Neural cell (in vitro differentiated cells): Measurements from ENCODE around the gene IRAK2. TPM values are rescaled to one million over a fixed set of nuclear protein-coding genes. Genes with fewer than 3 reads are reported as not detected.

Experiments used
- H2AFZ ChIP-seq: fragments of 200-600, 300-800 bp; sonication (generic), shearing (Covaris generic); 2 replicates; pipeline ENCODE4 v1.6.0; 2014; ENCODE audit warnings: low read depth, mild to moderate bottlenecking, antibody characterized with exemption, low read length, moderate library complexity
- H3F3A ChIP-seq: fragments of 200-600 bp; shearing (Covaris generic); 2 replicates; pipeline ENCODE4 v1.6.1; 2016; ENCODE audit warnings: mild to moderate bottlenecking, moderate library complexity, mixed read lengths, antibody characterized with exemption, low read length; ENCODE audit not compliant: insufficient read depth, poor library complexity, severe bottlenecking
- H3K27ac ChIP-seq: fragments of 200-600, 300-800 bp; sonication (generic), shearing (Covaris generic); 2 replicates; pipeline ENCODE4 v1.5.1; 2014; ENCODE audit warnings: mild to moderate bottlenecking, low read length, moderate library complexity
- H3K27me3 ChIP-seq: fragments of 300-800, 200-600 bp; sonication (generic), shearing (Covaris generic); 2 replicates; pipeline ENCODE4 v1.6.0; 2014; ENCODE audit warnings: mild to moderate bottlenecking, low read depth, low read length, moderate library complexity; ENCODE audit not compliant: insufficient read depth
- H3K36me3 ChIP-seq: fragments of 300-800, 200-600 bp; sonication (generic), shearing (Covaris generic); 2 replicates; pipeline ENCODE4 v1.5.1; 2014; ENCODE audit warnings: mild to moderate bottlenecking, antibody characterized with exemption, low read length, moderate library complexity; ENCODE audit not compliant: insufficient read depth
- H3K4me2 ChIP-seq: fragments of 300-800, 200-600 bp; sonication (generic), shearing (Covaris generic); 2 replicates; pipeline ENCODE4 v1.6.0; 2014; ENCODE audit warnings: mild to moderate bottlenecking, low read length
- H3K4me3 ChIP-seq: fragments of 300-800, 200-600 bp; sonication (generic), shearing (Covaris generic); 2 replicates; pipeline ENCODE4 v1.5.1; 2014; ENCODE audit warnings: mild to moderate bottlenecking, low read length, moderate library complexity
- H3K79me2 ChIP-seq: fragments of 200-600 bp; shearing (Covaris generic); replicated peaks from 2 replicates; pipeline ENCODE4 v1.6.0; 2014; ENCODE audit warnings: mild to moderate bottlenecking, low read length, moderate library complexity; ENCODE audit not compliant: insufficient read depth
- H3K9ac ChIP-seq: fragments of 300-800, 200-600 bp; sonication (generic), shearing (Covaris generic); 2 replicates; pipeline ENCODE4 v1.6.1; 2016; ENCODE audit warnings: mild to moderate bottlenecking, low read length, mixed read lengths
- H3K9me2 ChIP-seq: fragments of 200-600 bp; shearing (Covaris generic); 2 replicates; pipeline ENCODE4 v1.6.1; 2016; ENCODE audit warnings: mild to moderate bottlenecking, low read length, mixed read lengths; ENCODE audit not compliant: insufficient read depth
- H3K9me3 ChIP-seq: fragments of 200-600, 300-800 bp; sonication (generic), shearing (Covaris generic); 2 replicates; pipeline ENCODE4 v1.6.1; 2016; ENCODE audit warnings: mild to moderate bottlenecking, mixed run types, low read length, moderate library complexity, mixed read lengths
- H4K20me1 ChIP-seq: fragments of 200-600 bp; shearing (Covaris generic); 2 replicates; pipeline ENCODE4 v1.6.1; 2016; ENCODE audit warnings: mild to moderate bottlenecking, mixed run types; ENCODE audit not compliant: insufficient read depth
- CTCF ChIP-seq: fragments of 450-650 bp; IDR thresholded peaks from 2 replicates; pipeline ENCODE4 v1.5.1; 2014; ENCODE audit warnings: antibody characterized with exemption, mild to moderate bottlenecking, moderate library complexity; ENCODE audit not compliant: poor library complexity, severe bottlenecking
- EP300 ChIP-seq: fragments of 450-650 bp; conservative IDR thresholded peaks from 2 replicates; pipeline ENCODE4 v1.6.1; 2014; ENCODE audit warnings: antibody characterized with exemption, mild to moderate bottlenecking, moderate library complexity; ENCODE audit not compliant: poor library complexity, severe bottlenecking
- EZH2 ChIP-seq: fragments of 200-600, 300-800 bp; shearing (Covaris generic), sonication (generic); IDR thresholded peaks from 2 replicates; pipeline ENCODE4 v1.6.1; 2014; ENCODE audit warnings: antibody characterized with exemption, low read length, borderline replicate concordance, mild to moderate bottlenecking; ENCODE audit not compliant: insufficient read depth, poor library complexity, severe bottlenecking
- MXI1 ChIP-seq: fragments of 450-650 bp; conservative IDR thresholded peaks from 2 replicates; pipeline ENCODE4 v1.6.1; 2014; ENCODE audit warnings: antibody characterized with exemption, mild to moderate bottlenecking; ENCODE audit not compliant: poor library complexity, severe bottlenecking
- POLR2AphosphoS5 ChIP-seq: IDR thresholded peaks from 2 replicates; pipeline ENCODE4 v1.6.1; 2012
- RAD21 ChIP-seq: fragments of 450-650 bp; conservative IDR thresholded peaks from 2 replicates; pipeline ENCODE4 v1.6.1; 2014; ENCODE audit warnings: antibody characterized with exemption, mild to moderate bottlenecking, moderate library complexity
- SMC3 ChIP-seq: fragments of 450-650 bp; conservative IDR thresholded peaks from 2 replicates; pipeline ENCODE4 v1.6.1; 2014; ENCODE audit warnings: antibody characterized with exemption, mild to moderate bottlenecking, moderate library complexity; ENCODE audit not compliant: poor library complexity
- TAF1 ChIP-seq: IDR thresholded peaks from 2 replicates; pipeline ENCODE4 v1.6.1; 2012; ENCODE audit warnings: low read depth
- polyA plus RNA-seq: library from polyadenylated mRNA; depleted of rRNA; stranded (reverse); fragments of >200 nt; gene quantifications from 2 replicates; pipeline ENCODE4 v1.2.3, GENCODE V29; 2014
- TF ChIP-seq, protein P1 (sequence below): IDR thresholded peaks from 2 replicates; pipeline ENCODE4 v1.6.1; 2012; ENCODE audit warnings: borderline replicate concordance

Gene IRAK2
- polyA plus RNA-seq, 1 donor from 2014 or later: 0.84 TPM

GRCh38 chr3:10251006-10251405, 86.3 kb downstream of the IRAK2 start:
- Histone ChIP-seq H3K27ac (no peak overlapping the region), H3K36me3 (peaks cover 4% of the 10 kb centered on the region), H3K4me3 (peak overlapping the region; percentile 88), H2AFZ (no peak overlapping the region), H3K9me2 (no peaks in the 10 kb centered on the region), H3F3A (no peaks in the 10 kb centered on the region), H3K9ac (no peak overlapping the region), H3K27me3 (no peaks in the 10 kb centered on the region), H3K4me2 (peak overlapping the region; percentile 89), H4K20me1 (no peaks in the 10 kb centered on the region), H3K9me3 (no peaks in the 10 kb centered on the region), H3K79me2 (peaks cover 15% of the 10 kb centered on the region)
- TF ChIP-seq EZH2 (no peak), POLR2AphosphoS5 (no peak), TAF1 (no peak), CTCF (no peak), EP300 (no peak), SMC3 (no peak), MXI1 (no peak), RAD21 (no peak)
- TF ChIP-seq, protein P1, sequence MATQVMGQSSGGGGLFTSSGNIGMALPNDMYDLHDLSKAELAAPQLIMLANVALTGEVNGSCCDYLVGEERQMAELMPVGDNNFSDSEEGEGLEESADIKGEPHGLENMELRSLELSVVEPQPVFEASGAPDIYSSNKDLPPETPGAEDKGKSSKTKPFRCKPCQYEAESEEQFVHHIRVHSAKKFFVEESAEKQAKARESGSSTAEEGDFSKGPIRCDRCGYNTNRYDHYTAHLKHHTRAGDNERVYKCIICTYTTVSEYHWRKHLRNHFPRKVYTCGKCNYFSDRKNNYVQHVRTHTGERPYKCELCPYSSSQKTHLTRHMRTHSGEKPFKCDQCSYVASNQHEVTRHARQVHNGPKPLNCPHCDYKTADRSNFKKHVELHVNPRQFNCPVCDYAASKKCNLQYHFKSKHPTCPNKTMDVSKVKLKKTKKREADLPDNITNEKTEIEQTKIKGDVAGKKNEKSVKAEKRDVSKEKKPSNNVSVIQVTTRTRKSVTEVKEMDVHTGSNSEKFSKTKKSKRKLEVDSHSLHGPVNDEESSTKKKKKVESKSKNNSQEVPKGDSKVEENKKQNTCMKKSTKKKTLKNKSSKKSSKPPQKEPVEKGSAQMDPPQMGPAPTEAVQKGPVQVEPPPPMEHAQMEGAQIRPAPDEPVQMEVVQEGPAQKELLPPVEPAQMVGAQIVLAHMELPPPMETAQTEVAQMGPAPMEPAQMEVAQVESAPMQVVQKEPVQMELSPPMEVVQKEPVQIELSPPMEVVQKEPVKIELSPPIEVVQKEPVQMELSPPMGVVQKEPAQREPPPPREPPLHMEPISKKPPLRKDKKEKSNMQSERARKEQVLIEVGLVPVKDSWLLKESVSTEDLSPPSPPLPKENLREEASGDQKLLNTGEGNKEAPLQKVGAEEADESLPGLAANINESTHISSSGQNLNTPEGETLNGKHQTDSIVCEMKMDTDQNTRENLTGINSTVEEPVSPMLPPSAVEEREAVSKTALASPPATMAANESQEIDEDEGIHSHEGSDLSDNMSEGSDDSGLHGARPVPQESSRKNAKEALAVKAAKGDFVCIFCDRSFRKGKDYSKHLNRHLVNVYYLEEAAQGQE: no peak

GRCh38 chr3:10253731-10254130, 89.0 kb downstream of the IRAK2 start:
- H3K9ac ChIP-seq: no peak overlapping the region
- H3K36me3 ChIP-seq: peaks cover 4% of the 10 kb centered on the region
- no peaks in the 10 kb centered on the region for H3K27me3 ChIP-seq
- no peak overlapping the region for H3K4me3 ChIP-seq
- no peak overlapping the region for H2AFZ ChIP-seq
- H3K27ac ChIP-seq: no peak overlapping the region
- H3K9me2 ChIP-seq: no peaks in the 10 kb centered on the region
- H4K20me1 ChIP-seq: no peaks in the 10 kb centered on the region
- no peak for TF ChIP-seq SMC3
- TF ChIP-seq RAD21: no peak
- no peak for TF ChIP-seq CTCF
- TF ChIP-seq EP300: no peak
- H3K79me2 ChIP-seq: peaks cover 15% of the 10 kb centered on the region
- H3K9me3 ChIP-seq: no peaks in the 10 kb centered on the region
- H3K4me2 ChIP-seq: no peak overlapping the region
- no peaks in the 10 kb centered on the region for H3F3A ChIP-seq
